HG03097 (cell line): ENCODE results near the gene UBALD1.

ENCODE experiments used
- ATAC-seq: cut with Tn5 transposase; IDR thresholded peaks from one replicate; pipeline ENCODE4 v1.9.1; 2021; ENCODE audit not compliant: unreplicated experiment, low FRiP score

The UBALD1 gene

GRCh38 chr16:4616047-4616811, 1.5 kb upstream of the UBALD1 start:
- peak; percentile 78 for ATAC-seq

- no peak for ATAC-seq
Observed at GRCh38 chr16:4615384-4616046, 827 bp upstream of the UBALD1 start.

GRCh38 chr16:4613636-4614570, 785 bp downstream of the UBALD1 start:
- ATAC-seq: no peak

- no peak for ATAC-seq
Observed at GRCh38 chr16:4612977-4613635, 1.6 kb downstream of the UBALD1 start.

GRCh38 chr16:4612474-4612931, 2.2 kb downstream of the UBALD1 start:
- no peak for ATAC-seq

- no peak for ATAC-seq
Observed at GRCh38 chr16:4611337-4612021, 3.2 kb downstream of the UBALD1 start.

GRCh38 chr16:4610011-4611005, 4.4 kb downstream of the UBALD1 start:
- no peak for ATAC-seq

- ATAC-seq: no peak
Observed at GRCh38 chr16:4609200-4610010, 5.3 kb downstream of the UBALD1 start.

GRCh38 chr16:4608704-4608980, 6.0 kb downstream of the UBALD1 start:
- no peak for ATAC-seq

- no peak for ATAC-seq
Observed at GRCh38 chr16:4607841-4608703, 6.6 kb downstream of the UBALD1 start.

GRCh38 chr16:4606354-4606753, 8.3 kb downstream of the UBALD1 start:
- ATAC-seq: no peak

GRCh38 chr16:4604401-4604800, 10.3 kb downstream of the UBALD1 start:
- no peak for ATAC-seq

GRCh38 chr16:4603624-4604170, 11.0 kb downstream of the UBALD1 start:
- no peak for ATAC-seq

GRCh38 chr16:4602331-4602730, 12.4 kb downstream of the UBALD1 start:
- no peak for ATAC-seq

- no peak for ATAC-seq
Observed at GRCh38 chr16:4601864-4602186, 12.9 kb downstream of the UBALD1 start.

GRCh38 chr16:4601036-4601863, 13.4 kb downstream of the UBALD1 start:
- ATAC-seq: no peak
